H54 (cell line): ENCODE measurements around the gene EIF3F.

Source experiments
- DNase-seq: peaks from one replicate; pipeline ENCODE4 v3.0.0; 2011; ENCODE audit warnings: low spot score, mixed read lengths; ENCODE audit not compliant: insufficient read length
- FAIRE-seq: peaks from 3 replicates; lab custom pipeline; 2011; peaks lifted over from hg19 to GRCh38; lab: Jason Lieb, UNC
- POLR2A ChIP-seq: IDR thresholded peaks from 2 replicates; pipeline ENCODE4 v1.6.1; 2011; ENCODE audit warnings: low read depth, mild to moderate bottlenecking, low read length

The EIF3F gene

DNA sequence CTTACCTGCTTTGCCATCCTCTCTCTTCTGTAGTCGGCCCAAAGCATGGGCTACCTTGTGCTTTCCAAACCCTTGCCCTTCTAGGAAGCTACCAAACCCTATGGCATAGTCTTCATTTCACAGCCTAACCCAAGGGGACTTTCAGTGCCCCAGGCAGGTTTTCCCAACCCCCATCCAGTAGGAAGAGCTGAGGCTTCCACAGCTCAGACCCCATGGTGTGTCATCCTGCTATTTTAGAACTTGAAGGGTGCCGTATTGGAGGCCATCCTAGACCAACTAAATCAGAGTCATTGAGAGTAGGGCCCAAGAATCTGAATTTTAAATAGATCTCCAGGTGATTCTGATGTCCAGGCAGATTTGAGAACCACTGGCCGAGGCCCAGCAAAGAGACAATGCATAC, 61.9 kb downstream of the EIF3F start:
- DNase-seq (no peak), FAIRE-seq (no peak)
- TF ChIP-seq POLR2A = no peak
